Adrenal gland (tissue), 12 donors: ENCODE data around the gene ERMARD. TPM values are rescaled to one million over a fixed set of nuclear protein-coding genes. Genes with fewer than 3 reads are reported as not detected.
A peak's percentile ranks its signal among the peaks of the same experiment; 100 is the strongest.

Experiments used
- DNase-seq, 7 donors: peaks; one replicate each; pipeline ENCODE4 v3.0.0-alpha.2; 2019 to 2020
- H3K27ac ChIP-seq, 5 donors: fragments of 200-600 bp; sonication (generic) in 4 of 5; 1 replicate in 3 of 5; 2 replicates in 2 of 5; pipeline versions ENCODE4 v1.5.1 to v1.8.0; 2016 to 2020; ENCODE audit warnings: mild to moderate bottlenecking in 1 of 5
- H3K27me3 ChIP-seq: fragments of 200-600 bp; 2 replicates; pipeline ENCODE4 v1.8.0; 2021
- H3K36me3 ChIP-seq, 2 donors: fragments of 200-600 bp; replicated peaks in 1 of 2; 1 replicate in 1 of 2; 2 replicates in 1 of 2; pipeline versions ENCODE4 v1.5.1 to v1.8.0; 2018 to 2022
- H3K4me1 ChIP-seq, 2 donors: fragments of 200-600 bp; replicated peaks in 1 of 2; 1 replicate in 1 of 2; 2 replicates in 1 of 2; pipeline versions ENCODE4 v1.5.1 to v1.8.0; 2018 to 2021
- H3K4me3 ChIP-seq, 4 donors: fragments of 200-600 bp; sonication (generic) in 3 of 4; one replicate each; pipeline ENCODE4 v1.5.1; 2016 to 2018
- H3K9me3 ChIP-seq, 3 donors: fragments of 200-600 bp; sonication (generic) in 1 of 3; replicated peaks in 1 of 3; 1 replicate in 2 of 3; 2 replicates in 1 of 3; pipeline versions ENCODE4 v1.5.1 to v1.8.0; 2016 to 2021
- POLR2A ChIP-seq, 2 donors: fragments of 450-650 bp; IDR thresholded peaks; one replicate each; pipeline ENCODE4 v1.6.1; 2017; ENCODE audit warnings: antibody characterized with exemption in 2 of 2, mild to moderate bottlenecking in 2 of 2, moderate library complexity in 1 of 2
- WGBS, 4 donors: extraction: QIAGEN DNeasy Blood & Tissue Kit in 2 of 4; methylation state at CpG; one replicate each; pipeline versions ENCODE4 v1.1.5 to v1.1.7; 2013 to 2017; 5-methylcytosine and 5-hydroxymethylcytosine counted together
- intact Hi-C, 2 donors: fragments of 100-400 bp; cut with DNase I; formaldehyde crosslinking; loops; one replicate each; pipeline versions ENCODE4 v1.14.1 to v1.15.0; 2022 to 2023
- polyA plus RNA-seq, 3 donors: library from polyadenylated mRNA; stranded (reverse); fragments of 200-250 nt in 2 of 3; fragments of 350-450 nt in 1 of 3; fragmentation: Illumina TruSeq in 1 of 3; extraction: RNeasy Lipid Tissue Mini Kit (QIAGEN cat#74804) in 1 of 3; gene quantifications; one replicate each; pipeline ENCODE4 v1.2.3, GENCODE V29; 2013 to 2014
- total RNA-seq, 9 donors: library from RNA; depleted of rRNA in 4 of 9; stranded (reverse); fragments of >200 nt in 4 of 9; fragments of 120-200 nt in 1 of 9; fragmentation: NEBNext Ultra II Directional in 1 of 9; extraction: Animal tissue kit (Norgen Biotek cat#: 25700) in 1 of 9; gene quantifications; one replicate each; pipeline versions ENCODE4 v1.1.0 to v1.2.4, GENCODE V29; 2013 to 2023
- TF ChIP-seq, protein P1 (sequence below), 6 experiments: fragments of 450-650 bp in 4 of 6; fragments of 200-600 bp in 2 of 6; sonication (generic) in 1 of 6; IDR thresholded peaks; 1 replicate in 5 of 6; 2 replicates in 1 of 6; pipeline versions ENCODE4 v1.5.1 to v1.8.0; 2016 to 2021; ENCODE audit warnings: antibody characterized with exemption in 6 of 6, mild to moderate bottlenecking in 2 of 6, moderate library complexity in 1 of 6
- donor health status: healthy with polysubstance abuse.
- donor health status: Bipolar disorder and iron deficiency.
- donor health status: DM: yes; HTN: yes; CAD: no.
- donor health status: DM: no; HTN: no; CAD: no.
- donor health status: DM: no; HTN: no; CAD: no.
- donor health status: DM: yes; HTN: yes; CAD: no.

The ERMARD gene
- total and polyA plus RNA-seq, 12 donors, result 10.1 to 296 (median 31.8) TPM

DNA sequence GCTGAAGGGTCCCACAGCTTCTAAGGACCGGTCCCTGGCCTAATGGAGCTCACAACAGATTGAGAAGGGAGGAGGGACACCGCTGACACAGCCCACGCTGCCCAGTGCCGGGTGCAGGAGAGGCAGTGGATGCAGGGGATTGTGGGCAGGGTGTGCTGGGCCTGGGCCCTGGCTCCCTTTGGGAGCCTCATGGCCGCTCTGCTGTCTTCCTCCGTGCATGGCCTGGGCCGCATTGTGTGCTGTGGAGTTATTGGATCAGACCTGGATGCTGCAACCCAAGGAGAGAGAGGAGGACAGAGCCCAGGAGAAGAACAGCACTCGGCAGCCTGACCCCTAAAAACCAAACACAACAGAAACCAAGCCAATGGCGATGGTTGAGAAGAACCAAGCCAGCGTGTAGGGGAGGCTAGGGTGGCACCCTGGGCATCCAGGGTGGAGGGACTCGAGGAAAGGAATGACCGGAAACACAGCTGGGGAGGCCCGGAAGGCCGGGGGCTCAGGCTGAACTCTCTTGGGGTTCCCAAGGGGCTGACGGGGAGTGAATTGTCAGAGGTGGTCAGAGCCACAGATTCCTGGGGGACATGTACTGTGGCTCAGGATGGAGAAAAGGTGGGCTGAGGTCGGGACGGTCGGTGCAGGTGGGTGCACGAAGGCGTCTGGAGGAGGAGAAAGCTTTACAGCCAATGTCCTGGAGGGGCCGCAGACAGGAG lies 41.0 kb downstream of the ERMARD start:
- TF ChIP-seq, protein P1, sequence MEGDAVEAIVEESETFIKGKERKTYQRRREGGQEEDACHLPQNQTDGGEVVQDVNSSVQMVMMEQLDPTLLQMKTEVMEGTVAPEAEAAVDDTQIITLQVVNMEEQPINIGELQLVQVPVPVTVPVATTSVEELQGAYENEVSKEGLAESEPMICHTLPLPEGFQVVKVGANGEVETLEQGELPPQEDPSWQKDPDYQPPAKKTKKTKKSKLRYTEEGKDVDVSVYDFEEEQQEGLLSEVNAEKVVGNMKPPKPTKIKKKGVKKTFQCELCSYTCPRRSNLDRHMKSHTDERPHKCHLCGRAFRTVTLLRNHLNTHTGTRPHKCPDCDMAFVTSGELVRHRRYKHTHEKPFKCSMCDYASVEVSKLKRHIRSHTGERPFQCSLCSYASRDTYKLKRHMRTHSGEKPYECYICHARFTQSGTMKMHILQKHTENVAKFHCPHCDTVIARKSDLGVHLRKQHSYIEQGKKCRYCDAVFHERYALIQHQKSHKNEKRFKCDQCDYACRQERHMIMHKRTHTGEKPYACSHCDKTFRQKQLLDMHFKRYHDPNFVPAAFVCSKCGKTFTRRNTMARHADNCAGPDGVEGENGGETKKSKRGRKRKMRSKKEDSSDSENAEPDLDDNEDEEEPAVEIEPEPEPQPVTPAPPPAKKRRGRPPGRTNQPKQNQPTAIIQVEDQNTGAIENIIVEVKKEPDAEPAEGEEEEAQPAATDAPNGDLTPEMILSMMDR (IDR thresholded peaks at IDR 0.05), result no peak
- no peak for TF ChIP-seq POLR2A (IDR thresholded peaks at IDR 0.05)
- no peak overlapping the region for H3K27ac ChIP-seq
- intact Hi-C loops, result loop anchor here in 1 of 2 donors (10.0 kb wide), 1 partner anchor 732 kb away; no protein-coding TSS in a partner anchor
- no peaks in the 10 kb centered on the region for H3K9me3 ChIP-seq
- peak in 1 of 7 donors; percentile 41 for DNase-seq
- no peak overlapping the region for H3K4me3 ChIP-seq
- no peaks in the 10 kb centered on the region for H3K27me3 ChIP-seq
- H3K4me1 ChIP-seq, result peaks cover 7 to 16% of the 10 kb centered on the region in 2 donors
- H3K36me3 ChIP-seq, result no peaks in the 10 kb centered on the region
- WGBS, 4 donors, result 90 to 91% (median 91%) methylated on average over 19 to 21 of the region's 21 CpGs

DNA sequence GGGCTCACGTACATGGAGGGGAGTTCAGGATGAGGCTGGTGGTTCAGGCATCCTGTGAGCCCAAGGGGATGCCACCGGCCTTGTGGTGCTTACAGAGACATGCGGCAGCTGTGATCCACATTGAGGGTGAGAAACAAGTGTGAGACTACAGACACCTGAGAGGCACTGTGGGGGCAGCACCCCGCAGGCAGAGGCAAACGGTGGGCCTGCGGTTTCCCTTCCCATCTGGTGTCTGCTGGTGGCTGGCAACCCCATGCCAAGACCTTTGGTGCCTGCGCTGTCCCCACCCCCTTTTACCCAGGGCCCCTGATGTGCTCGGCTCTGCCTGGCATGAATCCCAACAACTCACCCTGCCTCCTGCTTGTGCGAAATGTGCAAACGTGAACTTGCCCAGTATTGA lies 42.0 kb downstream of the ERMARD start:
- Histone ChIP-seq H3K9me3 (no peaks in the 10 kb centered on the region), H3K4me1 (peaks cover 7 to 16% of the 10 kb centered on the region in 2 donors), H3K36me3 (no peaks in the 10 kb centered on the region), H3K27ac (no peak overlapping the region), H3K4me3 (no peak overlapping the region), H3K27me3 (no peaks in the 10 kb centered on the region)
- WGBS, 4 donors, result 83 to 94% (median 89%) methylated on average over 5 to 10 of the region's 10 CpGs
- TF ChIP-seq, protein P1 (IDR thresholded peaks at IDR 0.05), result no peak
- TF ChIP-seq POLR2A (IDR thresholded peaks at IDR 0.05), result no peak
- peak in 1 of 7 donors; percentile 43 for DNase-seq
- intact Hi-C loops, result loop anchor here in 1 of 2 donors (10.0 kb wide), 1 partner anchor 731 kb away; no protein-coding TSS in a partner anchor

DNA sequence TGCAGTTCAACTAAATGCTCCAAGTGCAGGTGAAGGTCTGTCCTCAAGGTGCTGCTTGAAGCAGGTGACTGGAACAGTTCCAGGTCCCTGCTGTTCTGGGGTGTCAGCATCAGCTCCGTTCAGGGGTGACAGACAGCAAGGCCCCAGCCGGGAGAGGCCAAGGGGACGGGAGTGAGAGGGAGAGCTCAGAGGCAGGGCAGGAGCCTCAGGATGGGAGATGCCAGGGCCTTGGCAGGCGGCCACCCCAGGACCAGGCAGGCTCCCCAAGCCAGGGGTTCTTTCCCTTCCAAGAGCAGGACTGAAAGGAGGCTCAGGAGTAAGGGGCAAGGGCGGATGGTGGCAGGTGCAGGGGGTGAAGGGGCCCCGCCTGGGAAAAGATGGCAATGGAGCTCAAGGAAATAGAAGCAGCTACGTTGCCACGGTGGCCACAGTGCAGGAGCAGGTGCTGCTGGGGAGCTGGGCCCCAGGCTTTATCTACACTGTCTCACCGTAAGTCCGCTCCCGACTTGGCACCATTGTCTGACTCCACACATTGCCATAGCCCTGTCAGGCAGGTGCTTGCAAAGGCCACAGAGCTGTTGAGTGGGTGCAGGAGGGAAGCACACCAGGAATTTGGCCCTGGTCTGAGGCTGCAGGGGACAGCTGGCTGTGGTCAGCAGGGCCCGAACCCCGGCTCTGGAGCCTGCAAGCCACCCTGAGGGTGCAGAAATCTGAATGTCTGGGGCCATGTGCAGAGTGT lies 43.1 kb downstream of the ERMARD start:
- Histone ChIP-seq H3K4me3 (no peak overlapping the region), H3K27ac (no peak overlapping the region), H3K36me3 (no peaks in the 10 kb centered on the region), H3K4me1 (peaks cover 7 to 15% of the 10 kb centered on the region in 2 donors), H3K9me3 (no peaks in the 10 kb centered on the region), H3K27me3 (no peaks in the 10 kb centered on the region)
- TF ChIP-seq POLR2A (IDR thresholded peaks at IDR 0.05), result no peak
- TF ChIP-seq, protein P1 (IDR thresholded peaks at IDR 0.05), result no peak
- DNase-seq, result peak in 1 of 7 donors; percentile 20
- intact Hi-C loops, result loop anchor here in 1 of 2 donors (10.0 kb wide), 1 partner anchor 730 kb away; no protein-coding TSS in a partner anchor
- WGBS, 4 donors, result 79 to 87% (median 85%) methylated on average over 10 to 13 of the region's 13 CpGs

DNA sequence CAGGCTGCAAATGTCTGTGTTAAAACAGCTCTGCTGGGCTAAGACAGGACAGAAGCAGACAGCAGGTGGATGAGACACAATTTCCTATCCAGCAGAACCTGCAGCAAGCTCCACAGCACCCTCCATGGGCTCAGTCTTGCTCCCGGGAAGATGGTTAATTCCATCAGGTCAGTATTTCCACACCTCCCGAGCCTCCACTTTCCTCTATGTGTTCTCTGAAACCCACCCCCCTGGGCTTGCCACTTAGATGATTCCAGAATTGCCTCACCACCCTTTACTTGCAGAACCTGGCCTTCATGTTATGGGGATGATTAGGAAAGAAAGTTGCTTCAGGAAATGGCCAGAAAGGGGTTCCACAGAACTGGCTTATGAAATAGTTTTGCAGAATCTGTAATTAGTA lies 43.8 kb downstream of the ERMARD start:
- no peak overlapping the region for H3K4me3 ChIP-seq
- TF ChIP-seq, protein P1 (IDR thresholded peaks at IDR 0.05), result no peak
- no peak for TF ChIP-seq POLR2A (IDR thresholded peaks at IDR 0.05)
- DNase-seq, result peak in 1 of 7 donors; percentile 44
- WGBS, 4 donors, result 69 to 90% (median 72%) methylated on average over 2 of the region's 2 CpGs
- no peaks in the 10 kb centered on the region for H3K9me3 ChIP-seq
- no peak overlapping the region for H3K27ac ChIP-seq
- no peaks in the 10 kb centered on the region for H3K36me3 ChIP-seq
- H3K4me1 ChIP-seq, result peaks cover 7 to 10% of the 10 kb centered on the region in 2 donors
- H3K27me3 ChIP-seq, result no peaks in the 10 kb centered on the region
- intact Hi-C loops, result loop anchor here in 1 of 2 donors (10.0 kb wide), 1 partner anchor 730 kb away; no protein-coding TSS in a partner anchor
